CD8-positive, alpha-beta memory T cell (primary cell): ENCODE data around the gene MORN1. TPM values are rescaled to one million over a fixed set of nuclear protein-coding genes. Genes with fewer than 3 reads are reported as not detected.

Experiments
- CTCF ChIA-PET: fragments of 350-600 bp; sonication (Branson Sonifier 250); formaldehyde crosslinking; loops from one replicate; lab custom pipeline; 2021; ENCODE audit warnings: antibody characterized with exemption; lab: Charles Lee
- POLR2A ChIA-PET: fragments of 350-600 bp; sonication (Branson Sonifier 250); formaldehyde crosslinking; loops from one replicate; lab custom pipeline; 2021; ENCODE audit warnings: antibody characterized with exemption; lab: Charles Lee
- DNase-seq, 5 donors: peaks; one replicate each; pipeline versions ENCODE4 v3.0.0 to v3.0.0-alpha.2; 2020 to 2022; ENCODE audit warnings: mixed read lengths in 1 of 5
- H3K27ac ChIP-seq: one replicate; pipeline ENCODE4 v1.7.0; 2013; ENCODE audit warnings: low read depth, mild to moderate bottlenecking, low read length, moderate library complexity
- H3K27me3 ChIP-seq: 2 replicates; pipeline ENCODE4 v1.7.0; 2013; ENCODE audit warnings: low read length, mild to moderate bottlenecking; ENCODE audit not compliant: insufficient read depth, poor library complexity, severe bottlenecking
- H3K36me3 ChIP-seq: 2 replicates; pipeline ENCODE4 v1.7.0; 2013; ENCODE audit warnings: mild to moderate bottlenecking, low read length, moderate library complexity; ENCODE audit not compliant: insufficient read depth
- H3K4me1 ChIP-seq: 2 replicates; pipeline ENCODE4 v1.7.0; 2013; ENCODE audit warnings: mild to moderate bottlenecking, low read length, moderate library complexity; ENCODE audit not compliant: insufficient read depth
- H3K4me3 ChIP-seq: 2 replicates; pipeline ENCODE4 v1.7.0; 2013; ENCODE audit warnings: mild to moderate bottlenecking, low read length
- H3K9me3 ChIP-seq: 2 replicates; pipeline ENCODE4 v1.7.0; 2013; ENCODE audit warnings: mild to moderate bottlenecking, low read length
- H3K27ac Mint-ChIP-seq, 8 donors: one replicate each; pipeline ENCODE4 v1.8.0; 2020 to 2021; ENCODE audit warnings: mixed read lengths in 8 of 8, mild to moderate bottlenecking in 6 of 8, inconsistent platforms in 3 of 8, moderate library complexity in 3 of 8
- H3K27me3 Mint-ChIP-seq, 2 donors: one replicate each; pipeline ENCODE4 v1.8.0; 2020 to 2021; ENCODE audit warnings: mixed read lengths in 2 of 2, mild to moderate bottlenecking in 1 of 2, moderate library complexity in 1 of 2
- H3K36me3 Mint-ChIP-seq, 3 donors: one replicate each; pipeline ENCODE4 v1.8.0; 2020 to 2021; ENCODE audit warnings: mixed read lengths in 3 of 3, inconsistent platforms in 1 of 3, mild to moderate bottlenecking in 1 of 3
- H3K4me1 Mint-ChIP-seq, 3 donors: one replicate each; pipeline ENCODE4 v1.8.0; 2020 to 2021; ENCODE audit warnings: mixed read lengths in 3 of 3, inconsistent platforms in 1 of 3, mild to moderate bottlenecking in 1 of 3
- H3K4me3 Mint-ChIP-seq, 7 donors: one replicate each; pipeline ENCODE4 v1.8.0; 2020 to 2021; ENCODE audit warnings: mixed read lengths in 7 of 7, mild to moderate bottlenecking in 6 of 7, moderate library complexity in 4 of 7, inconsistent platforms in 2 of 7
- H3K9me3 Mint-ChIP-seq, 5 donors: one replicate each; pipeline ENCODE4 v1.8.0; 2020 to 2022; ENCODE audit warnings: mixed read lengths in 5 of 5, mild to moderate bottlenecking in 3 of 5, moderate library complexity in 2 of 5, inconsistent platforms in 1 of 5
- polyA plus RNA-seq: library from polyadenylated mRNA; unstranded; fragments of 300-500 nt; fragmentation: Illumina TruSeq; gene quantifications from one replicate; pipeline ENCODE4 v1.2.3, GENCODE V29; 2021
- total RNA-seq, 2 experiments: library from RNA; stranded (reverse); gene quantifications; one replicate each; pipeline ENCODE4 v1.2.3, GENCODE V29; 2021

The MORN1 gene
- total and polyA plus RNA-seq, 3 experiments from 2014 or later: 3.3 to 10.4 (median 9.4) TPM

DNA sequence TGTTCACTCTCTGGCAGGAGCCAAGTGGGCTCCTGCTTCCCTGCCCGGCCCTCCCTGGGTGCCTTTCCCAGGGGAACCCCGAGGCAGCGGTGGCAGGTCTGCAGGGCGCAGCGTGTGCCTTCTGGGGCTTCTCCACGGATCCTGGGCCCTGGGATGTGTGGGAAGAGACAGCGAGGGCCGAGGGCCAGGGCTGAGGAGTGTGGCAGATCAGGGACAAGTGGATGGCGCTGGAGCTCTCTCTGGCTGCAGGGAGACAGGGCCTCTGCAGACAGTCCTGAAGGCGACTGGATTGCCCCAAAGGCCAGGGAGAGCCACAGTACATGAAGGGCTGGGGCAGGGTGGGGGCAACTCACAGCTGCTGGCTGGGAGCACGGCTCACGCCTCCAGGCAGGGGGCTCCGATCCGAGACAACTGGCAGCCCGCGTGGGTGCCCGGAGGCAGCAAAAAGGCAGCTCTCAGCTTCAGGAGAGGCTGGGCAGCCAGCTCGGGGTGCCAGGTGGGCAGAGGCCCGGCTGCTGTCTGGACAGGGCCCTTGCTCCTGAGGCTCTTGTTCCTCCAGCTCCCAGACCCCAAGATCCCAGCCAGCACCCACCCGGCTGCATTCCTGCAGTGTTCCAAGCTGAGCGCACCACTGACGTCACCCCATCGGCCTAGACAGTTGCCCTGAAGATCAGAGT, 16.0 kb downstream of the MORN1 start:
- peak in 1 of 5 donors; percentile 44 for DNase-seq
- no peak overlapping the region for H3K4me3 Mint-ChIP-seq
- no peaks in the 10 kb centered on the region for H3K9me3 ChIP-seq
- no peaks in the 10 kb centered on the region for H3K36me3 Mint-ChIP-seq
- peaks cover 0 to 2% of the 10 kb centered on the region in 2 donors for H3K27me3 Mint-ChIP-seq
- H3K27me3 ChIP-seq: no peaks in the 10 kb centered on the region
- no peaks in the 10 kb centered on the region for H3K4me1 ChIP-seq
- CTCF ChIA-PET: interaction anchor here (0.6 to 1.0 kb wide), 2 partner anchors 150 to 181 kb away, joined by 3 to 4 read pairs; partner anchors contain the start of gene FAAP20
- H3K4me1 Mint-ChIP-seq: no peaks in the 10 kb centered on the region
- H3K4me3 ChIP-seq: no peak overlapping the region
- POLR2A ChIA-PET: no interaction called here
- no peak overlapping the region for H3K27ac Mint-ChIP-seq
- H3K36me3 ChIP-seq: no peaks in the 10 kb centered on the region
- no peak overlapping the region for H3K27ac ChIP-seq
- H3K9me3 Mint-ChIP-seq: no peaks in the 10 kb centered on the region

DNA sequence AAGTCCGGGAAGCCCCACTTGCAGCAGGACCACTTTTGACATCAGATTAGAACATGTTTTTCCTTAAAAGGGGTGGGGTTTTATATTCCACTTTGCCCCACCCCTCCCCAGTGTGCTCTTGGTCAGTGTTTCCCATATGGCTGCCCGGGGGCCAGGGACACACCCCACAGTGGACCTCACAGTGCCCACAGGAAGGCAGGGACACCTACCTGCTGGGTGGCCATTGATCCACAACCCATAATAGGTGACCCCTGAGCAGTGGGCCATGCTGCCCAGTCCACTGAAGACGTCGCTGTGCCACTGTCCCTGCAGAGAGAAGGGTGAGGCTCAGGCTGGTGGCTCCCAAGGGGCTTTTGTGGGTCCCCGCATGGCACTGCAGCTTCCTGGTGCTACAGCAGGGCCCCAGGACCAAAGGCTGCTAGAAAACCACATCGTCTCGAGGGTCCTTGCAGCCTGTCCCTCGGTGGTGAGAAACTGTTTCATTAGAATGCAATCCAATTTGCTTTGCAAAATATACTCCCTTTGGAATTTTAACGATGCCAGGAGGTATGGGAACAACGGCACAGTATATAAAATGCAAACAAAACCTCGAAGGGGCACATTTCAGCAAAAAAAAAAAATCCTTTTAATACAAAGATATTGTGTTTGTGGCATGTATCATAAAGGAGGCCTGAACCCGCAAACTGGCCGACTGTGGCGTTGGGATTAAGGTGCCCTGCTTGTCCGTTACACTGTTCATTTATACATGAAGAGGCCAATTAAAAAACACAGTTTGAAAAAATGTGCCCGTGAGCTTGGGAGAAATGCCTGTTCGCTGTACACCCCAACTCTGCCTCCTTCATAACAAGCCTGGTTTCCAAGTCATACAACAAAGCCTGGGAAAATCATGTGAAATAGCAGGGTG, 16.9 kb downstream of the MORN1 start:
- Mint-ChIP-seq H3K36me3 (peaks cover 0 to 5% (median 0%) of the 10 kb centered on the region in 3 donors), H3K27me3 (peaks cover 0 to 2% of the 10 kb centered on the region in 2 donors), H3K9me3 (no peaks in the 10 kb centered on the region), H3K4me1 (no peaks in the 10 kb centered on the region), H3K4me3 (no peak overlapping the region), H3K27ac (no peak overlapping the region)
- no peak overlapping the region for H3K27ac ChIP-seq
- CTCF ChIA-PET: interaction anchor here (1.0 kb wide), 1 partner anchor 180 kb away, joined by 4 read pairs; the partner anchor contains the start of gene FAAP20
- H3K4me1 ChIP-seq: no peaks in the 10 kb centered on the region
- H3K9me3 ChIP-seq: no peaks in the 10 kb centered on the region
- no peak for DNase-seq
- no peak overlapping the region for H3K4me3 ChIP-seq
- no peaks in the 10 kb centered on the region for H3K27me3 ChIP-seq
- POLR2A ChIA-PET: no interaction called here
- H3K36me3 ChIP-seq: no peaks in the 10 kb centered on the region

DNA sequence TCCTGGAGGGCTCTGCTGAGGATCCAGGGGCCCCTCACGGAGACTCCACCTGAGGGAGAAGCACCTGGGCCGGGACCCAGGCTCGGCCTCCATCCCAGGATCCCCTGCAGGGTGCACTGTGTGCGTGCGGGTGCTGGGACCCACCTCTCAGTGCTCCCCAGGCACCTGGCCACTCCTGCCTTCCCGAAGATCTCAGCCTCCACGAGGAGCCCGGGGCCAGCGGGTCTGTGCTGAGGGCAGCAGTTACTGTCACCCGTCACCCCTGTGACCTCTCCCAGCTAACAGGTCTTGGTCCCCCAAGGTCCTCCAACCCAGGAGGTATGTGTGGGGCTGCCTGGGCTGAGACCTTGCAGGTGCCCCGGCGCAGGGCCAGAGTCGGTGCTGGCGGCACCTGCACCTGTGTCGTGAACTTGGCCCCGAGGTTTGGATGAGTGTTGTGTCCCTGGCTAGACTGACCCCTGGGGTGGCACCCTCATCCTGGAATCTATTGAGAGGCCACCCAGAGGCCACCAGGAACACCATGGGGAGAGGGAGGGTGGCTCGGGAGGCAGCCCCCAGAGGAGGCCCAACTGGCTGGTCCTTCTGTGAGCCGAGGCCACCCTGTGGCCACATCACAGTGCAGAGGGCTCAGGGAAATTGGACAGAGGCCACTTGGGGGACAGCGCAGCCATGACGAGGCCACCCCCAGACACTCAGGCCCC, 17.7 kb downstream of the MORN1 start:
- H3K4me3 ChIP-seq: no peak overlapping the region
- no peak overlapping the region for H3K27ac ChIP-seq
- Mint-ChIP-seq H3K4me3 (no peak overlapping the region), H3K27me3 (peaks cover 0 to 2% of the 10 kb centered on the region in 2 donors), H3K36me3 (peaks cover 0 to 5% (median 0%) of the 10 kb centered on the region in 3 donors), H3K4me1 (no peaks in the 10 kb centered on the region), H3K9me3 (no peaks in the 10 kb centered on the region), H3K27ac (no peak overlapping the region)
- H3K27me3 ChIP-seq: no peaks in the 10 kb centered on the region
- POLR2A ChIA-PET: no interaction called here
- no peaks in the 10 kb centered on the region for H3K36me3 ChIP-seq
- no peaks in the 10 kb centered on the region for H3K4me1 ChIP-seq
- CTCF ChIA-PET: no interaction called here
- peak in 1 of 5 donors; percentile 35 for DNase-seq
- no peaks in the 10 kb centered on the region for H3K9me3 ChIP-seq

- Mint-ChIP-seq H3K27ac (no peak overlapping the region), H3K27me3 (peaks cover 0 to 2% of the 10 kb centered on the region in 2 donors), H3K4me1 (no peaks in the 10 kb centered on the region), H3K36me3 (peaks cover 0 to 8% (median 0%) of the 10 kb centered on the region in 3 donors), H3K9me3 (no peaks in the 10 kb centered on the region), H3K4me3 (no peak overlapping the region)
- ChIA-PET POLR2A (no interaction called here), CTCF (no interaction called here)
- no peaks in the 10 kb centered on the region for H3K4me1 ChIP-seq
- no peak overlapping the region for H3K4me3 ChIP-seq
- no peaks in the 10 kb centered on the region for H3K27me3 ChIP-seq
- no peaks in the 10 kb centered on the region for H3K36me3 ChIP-seq
- no peak overlapping the region for H3K27ac ChIP-seq
- no peaks in the 10 kb centered on the region for H3K9me3 ChIP-seq
- DNase-seq: peak in 1 of 5 donors; percentile 33
Observed at GRCh38 chr1:2372551-2373490, 18.5 kb downstream of the MORN1 start.

DNA sequence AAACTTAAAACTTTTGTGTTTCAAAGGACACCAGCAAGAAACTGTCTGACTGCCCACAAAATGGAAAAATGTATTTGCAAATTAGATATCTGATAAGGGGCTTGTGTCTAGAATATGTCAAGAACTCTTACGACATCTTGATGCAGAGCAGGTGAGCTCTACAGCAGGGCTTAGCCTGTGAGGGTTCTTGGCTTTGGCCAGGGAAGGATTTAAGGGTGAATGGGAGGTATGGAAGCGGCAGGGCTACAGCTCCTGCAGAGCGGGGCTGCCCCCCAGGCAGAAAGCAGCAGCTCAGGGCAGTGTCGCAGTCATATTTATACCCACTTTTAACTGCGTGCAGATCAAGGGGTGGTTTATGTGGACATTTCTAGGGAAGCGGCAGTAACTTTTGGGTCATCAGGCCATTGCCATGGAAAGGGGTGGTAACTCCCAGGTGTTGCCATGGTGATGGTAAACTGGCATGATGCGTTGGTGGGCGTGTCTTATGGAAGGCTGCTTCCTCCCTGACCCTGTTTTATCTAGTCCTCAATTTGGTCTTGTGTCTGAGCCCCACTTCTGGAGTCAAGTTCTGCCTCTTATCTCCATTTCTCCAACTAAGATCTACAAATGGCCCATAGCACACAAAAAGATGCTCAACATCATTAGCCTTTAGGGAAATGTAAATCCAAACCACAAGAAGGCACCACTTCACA, 23.2 kb downstream of the MORN1 start:
- H3K36me3 ChIP-seq: no peaks in the 10 kb centered on the region
- Mint-ChIP-seq H3K27ac (peak overlapping the region in 2 of 8 donors; percentile 35 to 77), H3K9me3 (peaks cover 0 to 7% (median 4%) of the 10 kb centered on the region in 5 donors), H3K27me3 (peaks cover 0 to 2% of the 10 kb centered on the region in 2 donors), H3K4me1 (no peaks in the 10 kb centered on the region), H3K4me3 (no peak overlapping the region), H3K36me3 (peaks cover 0 to 8% (median under 1%) of the 10 kb centered on the region in 3 donors)
- H3K4me3 ChIP-seq: no peak overlapping the region
- no peaks in the 10 kb centered on the region for H3K9me3 ChIP-seq
- ChIA-PET CTCF (no interaction called here), POLR2A (no interaction called here)
- DNase-seq: no peak
- no peaks in the 10 kb centered on the region for H3K27me3 ChIP-seq
- no peak overlapping the region for H3K27ac ChIP-seq
- H3K4me1 ChIP-seq: no peaks in the 10 kb centered on the region

DNA sequence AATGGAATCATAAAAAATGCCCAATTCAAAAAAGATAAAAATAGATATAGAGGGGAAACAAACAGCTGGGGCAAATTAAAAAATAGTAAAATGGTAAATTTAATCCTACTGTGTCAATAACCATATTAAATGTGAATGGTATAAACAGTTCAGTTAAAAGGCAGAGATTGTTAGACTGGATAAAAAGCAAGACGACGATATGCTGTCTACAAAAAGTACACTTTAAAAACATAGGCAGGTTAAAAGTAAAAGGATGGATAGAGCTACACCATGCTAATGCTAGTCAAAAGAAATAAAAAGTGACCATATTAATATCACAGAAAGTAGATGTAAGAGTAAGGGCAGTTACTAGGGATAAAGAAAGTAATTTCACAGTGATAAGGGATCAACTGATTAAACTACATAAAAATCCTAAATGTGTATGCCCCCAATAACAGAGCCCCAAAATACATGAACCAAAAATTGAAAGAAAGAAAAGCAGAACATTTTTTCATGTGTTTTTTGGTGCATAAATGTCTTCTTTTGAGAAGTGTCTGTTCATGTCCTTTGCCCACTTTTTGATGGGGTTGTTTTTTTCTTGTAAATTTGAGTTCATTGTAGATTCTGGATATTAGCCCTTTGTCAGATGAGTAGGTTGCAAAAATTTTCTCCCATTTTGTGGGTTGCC, 27.4 kb downstream of the MORN1 start:
- H3K4me3 ChIP-seq: no peak overlapping the region
- H3K9me3 Mint-ChIP-seq: peaks cover 3 to 8% (median 6%) of the 10 kb centered on the region in 5 donors
- H3K4me3 Mint-ChIP-seq: no peak overlapping the region
- peak overlapping the region in 1 of 8 donors; percentile 12 for H3K27ac Mint-ChIP-seq
- POLR2A ChIA-PET: no interaction called here
- no peaks in the 10 kb centered on the region for H3K27me3 ChIP-seq
- CTCF ChIA-PET: no interaction called here
- H3K36me3 Mint-ChIP-seq: peaks cover 2 to 13% (median 5%) of the 10 kb centered on the region in 3 donors
- H3K27me3 Mint-ChIP-seq: no peaks in the 10 kb centered on the region
- no peaks in the 10 kb centered on the region for H3K9me3 ChIP-seq
- no peaks in the 10 kb centered on the region for H3K4me1 ChIP-seq
- no peak overlapping the region for H3K27ac ChIP-seq
- no peaks in the 10 kb centered on the region for H3K4me1 Mint-ChIP-seq
- no peaks in the 10 kb centered on the region for H3K36me3 ChIP-seq
- DNase-seq: no peak
